Measurements from ENCODE around the gene ARID1B.
A peak's percentile ranks its signal among the peaks of the same experiment; 100 is the strongest.

ARID1B gene

DNA sequence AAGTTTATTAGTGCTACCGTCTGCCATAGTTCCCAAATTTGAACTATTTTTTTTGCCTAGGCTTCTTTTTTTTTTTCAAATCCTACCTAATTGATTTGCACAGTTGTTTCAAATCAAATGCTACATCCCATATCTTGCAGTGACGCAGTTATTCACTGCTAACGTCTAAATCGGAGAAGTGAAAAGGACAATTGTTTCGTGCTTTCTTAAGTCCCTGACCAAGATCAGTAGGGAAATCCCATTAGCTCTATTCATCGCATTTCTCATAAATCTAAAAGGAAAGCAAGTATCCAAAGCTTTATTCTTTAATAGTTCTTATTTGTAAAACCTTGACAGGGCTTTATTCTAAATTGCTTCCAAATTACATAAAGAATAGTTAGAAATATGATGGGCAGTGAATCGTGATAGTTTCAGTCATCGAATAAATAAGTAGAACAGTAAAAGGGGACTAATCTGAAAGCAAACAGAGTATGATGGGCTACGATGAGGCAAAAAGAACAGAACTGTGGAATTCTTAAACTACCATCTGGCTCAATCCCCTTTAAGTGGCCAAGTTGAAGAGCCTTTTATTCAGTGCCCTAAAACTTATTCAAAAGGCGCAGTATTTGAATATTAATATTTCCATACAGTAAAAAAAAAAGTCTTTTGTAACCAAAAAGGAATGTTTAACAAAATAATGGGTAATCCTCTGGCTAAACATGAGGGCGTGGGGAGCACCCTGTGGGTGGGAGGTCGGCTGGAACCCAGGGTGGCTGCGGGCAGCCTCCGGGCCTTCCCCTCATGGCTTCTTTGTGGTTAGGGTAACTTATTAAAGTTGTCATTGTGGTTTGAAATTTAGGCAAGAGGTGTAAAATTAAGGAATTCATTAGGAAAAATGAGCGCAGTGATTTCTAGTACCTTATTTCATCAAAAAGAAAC lies 3.0 kb upstream of the ARID1B start:
- DNase-seq (ENCODE audit: low spot score): no peak

DNA sequence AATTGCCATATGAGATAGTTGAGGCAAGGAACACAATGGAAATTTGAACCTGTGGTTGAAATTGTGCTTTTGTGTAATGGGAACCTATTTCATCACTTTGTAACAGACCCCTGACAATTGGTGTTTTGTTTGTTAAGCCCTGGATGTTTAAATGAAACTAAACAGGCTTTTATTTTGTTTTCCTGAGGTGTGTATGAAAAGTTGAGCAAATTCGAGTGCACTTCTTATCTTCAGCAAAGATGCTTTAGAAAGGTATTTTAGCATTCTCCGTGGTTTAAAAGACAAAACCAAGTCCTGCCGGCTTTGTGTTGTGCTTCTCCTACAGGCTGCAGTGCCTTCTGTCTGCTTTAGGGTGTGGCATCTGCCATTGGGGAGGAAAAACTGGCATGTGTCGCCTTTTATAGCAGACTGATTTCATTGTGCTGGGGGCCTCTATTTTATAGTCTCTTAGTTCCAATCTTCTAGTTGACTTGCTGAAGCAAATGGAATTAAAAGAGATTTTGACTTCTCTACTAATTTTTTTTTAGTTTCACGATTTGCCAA lies 2.2 kb upstream of the ARID1B start:
- DNase-seq (ENCODE audit: low spot score): no peak

DNA sequence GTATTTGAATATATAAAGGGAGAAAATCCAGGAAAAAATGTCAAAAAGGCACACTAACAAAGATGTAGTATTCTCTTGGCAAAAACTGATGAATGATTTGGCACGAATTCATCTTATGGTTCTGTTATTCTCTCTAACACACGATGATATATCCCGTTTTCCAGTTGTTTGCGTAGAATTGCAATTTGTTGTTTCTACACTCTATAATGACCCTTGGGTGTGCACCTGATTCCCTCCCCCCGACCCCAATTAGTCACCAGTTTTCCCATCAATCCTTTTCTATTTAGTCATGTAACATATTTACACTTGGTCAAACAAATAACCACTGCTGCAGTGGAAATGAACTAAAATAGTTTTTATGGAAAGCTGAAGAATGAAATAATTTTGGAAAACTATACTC lies 1.5 kb upstream of the ARID1B start:
- no peak for DNase-seq (ENCODE audit: low spot score)

DNA sequence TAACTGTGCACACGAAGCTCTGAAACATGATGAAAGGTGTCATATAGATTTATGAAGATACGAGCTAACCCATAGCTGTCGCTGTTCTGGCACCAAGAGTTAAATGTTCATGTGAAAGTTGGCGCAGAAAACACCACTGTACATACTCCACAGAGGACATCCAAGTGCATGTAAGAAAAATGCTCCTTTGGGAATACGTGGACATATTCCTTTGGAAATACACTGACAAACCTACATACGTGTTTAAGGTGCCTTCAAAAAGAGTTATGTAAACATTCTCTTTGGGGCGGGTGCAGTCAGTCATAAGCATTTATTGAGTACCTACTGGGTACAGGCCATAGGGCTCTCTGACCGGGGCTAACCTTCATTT lies 723 bp upstream of the ARID1B start:
- peak; percentile 49 for DNase-seq (ENCODE audit: low spot score)

DNA sequence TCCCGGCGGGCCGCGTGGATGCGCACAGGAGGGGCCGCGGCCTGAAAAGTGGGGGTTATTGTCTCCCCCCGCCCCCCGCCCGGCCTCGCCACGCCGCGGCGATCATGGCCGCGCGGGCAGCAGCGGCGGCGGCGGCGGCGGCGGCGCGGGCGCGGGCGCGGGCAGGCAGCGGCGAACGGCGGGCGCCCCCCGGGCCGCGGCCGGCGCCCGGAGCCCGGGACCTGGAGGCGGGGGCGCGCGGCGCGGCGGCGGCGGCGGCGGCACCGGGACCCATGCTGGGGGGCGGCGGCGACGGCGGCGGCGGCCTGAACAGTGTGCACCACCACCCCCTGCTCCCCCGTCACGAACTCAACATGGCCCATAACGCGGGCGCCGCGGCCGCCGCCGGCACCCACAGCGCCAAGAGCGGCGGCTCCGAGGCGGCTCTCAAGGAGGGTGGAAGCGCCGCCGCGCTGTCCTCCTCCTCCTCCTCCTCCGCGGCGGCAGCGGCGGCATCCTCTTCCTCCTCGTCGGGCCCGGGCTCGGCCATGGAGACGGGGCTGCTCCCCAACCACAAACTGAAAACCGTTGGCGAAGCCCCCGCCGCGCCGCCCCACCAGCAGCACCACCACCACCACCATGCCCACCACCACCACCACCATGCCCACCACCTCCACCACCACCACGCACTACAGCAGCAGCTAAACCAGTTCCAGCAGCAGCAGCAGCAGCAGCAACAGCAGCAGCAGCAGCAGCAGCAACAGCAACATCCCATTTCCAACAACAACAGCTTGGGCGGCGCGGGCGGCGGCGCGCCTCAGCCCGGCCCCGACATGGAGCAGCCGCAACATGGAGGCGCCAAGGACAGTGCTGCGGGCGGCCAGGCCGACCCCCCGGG lies 637 bp downstream of the ARID1B start:
- DNase-seq (ENCODE audit: low spot score): peak; percentile 56

- peak; percentile 39 for DNase-seq (ENCODE audit: low spot score)
Measured at GRCh38 chr6:156778454-156779205, 1.5 kb downstream of the ARID1B start.

- peak; percentile 32 for DNase-seq (ENCODE audit: low spot score)
Measured at GRCh38 chr6:156779206-156780094, 2.3 kb downstream of the ARID1B start.

- peak; percentile 75 for DNase-seq (ENCODE audit: low spot score)
Measured at GRCh38 chr6:156780102-156780641, 3.0 kb downstream of the ARID1B start.

- DNase-seq (ENCODE audit: low spot score): no peak
Measured at GRCh38 chr6:156780962-156781853, 4.0 kb downstream of the ARID1B start.

- DNase-seq (ENCODE audit: low spot score): no peak
Measured at GRCh38 chr6:156781861-156782631, 4.9 kb downstream of the ARID1B start.

DNA sequence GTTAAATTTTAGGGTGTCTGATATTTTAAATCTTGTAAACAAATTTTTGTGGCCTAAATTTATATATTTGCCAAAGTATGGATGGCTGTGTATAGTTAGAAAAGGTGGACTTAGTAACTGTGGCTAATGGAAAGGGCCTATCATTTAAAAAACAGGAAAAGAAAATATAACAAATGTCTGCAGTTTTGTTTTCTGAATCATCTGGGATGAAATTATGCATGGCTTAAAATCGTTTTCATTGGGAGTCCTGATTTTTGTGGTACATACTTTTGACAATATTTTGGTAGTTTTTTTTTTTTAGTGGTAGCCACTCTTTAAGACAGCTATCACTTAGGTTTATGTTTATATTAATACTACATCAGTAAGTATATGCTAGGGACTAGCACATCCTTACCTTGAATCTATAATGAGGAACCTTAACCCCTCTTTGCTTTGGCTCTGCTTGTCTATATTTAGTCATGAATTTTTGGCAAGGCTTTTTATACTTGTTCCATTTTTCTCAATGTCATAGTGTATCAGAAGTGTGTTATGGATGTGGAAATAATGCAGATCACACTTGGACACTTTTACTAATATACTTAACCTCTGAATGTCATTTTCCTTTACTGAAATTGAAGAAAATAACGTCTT lies 5.6 kb downstream of the ARID1B start:
- no peak for DNase-seq (ENCODE audit: low spot score)

GRCh38 chr6:156783958-156784357 lies 6.8 kb downstream of the ARID1B start:
- no peak for DNase-seq (ENCODE audit: low spot score)

DNA sequence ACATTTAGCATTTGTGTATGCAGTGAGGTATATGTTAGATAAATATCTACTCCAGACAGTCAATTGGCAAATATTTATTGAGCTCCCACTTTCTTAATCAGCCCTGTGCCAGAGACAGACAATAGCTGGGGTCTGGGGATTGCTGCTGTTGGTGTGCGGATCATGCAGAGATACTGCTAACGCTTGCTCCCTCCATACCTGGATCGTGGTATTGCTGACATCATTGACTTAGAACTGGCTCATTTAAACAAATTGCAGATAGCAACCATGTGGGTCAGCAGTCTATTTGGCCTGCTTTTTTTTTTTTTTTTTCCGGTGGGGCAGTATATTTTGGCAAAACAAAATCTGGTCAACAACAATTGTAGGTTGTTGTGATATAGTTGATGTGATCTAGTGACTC lies 9.5 kb downstream of the ARID1B start:
- no peak for DNase-seq (ENCODE audit: low spot score)

GRCh38 chr6:156787569-156788492 lies 10.7 kb downstream of the ARID1B start:
- DNase-seq (ENCODE audit: low spot score): no peak

GRCh38 chr6:156789081-156789943 lies 12.1 kb downstream of the ARID1B start:
- DNase-seq (ENCODE audit: low spot score): no peak

- no peak for DNase-seq (ENCODE audit: low spot score)
Measured at GRCh38 chr6:156790711-156791319, 13.6 kb downstream of the ARID1B start.
